Natural killer cell (primary cell): ENCODE data around the gene CTSF. TPM values are rescaled to one million over a fixed set of nuclear protein-coding genes. Genes with fewer than 3 reads are reported as not detected.

ENCODE experiments used
- ATAC-seq, 3 donors: fragments of 150-1000 bp in 2 of 3; fragments of 200-7000 bp in 1 of 3; cut with Tn5 transposase; 1 replicate in 1 of 3; 2 replicates in 2 of 3; pipeline ENCODE4 v1.10.0; 2021; ENCODE audit warnings: mild to moderate bottlenecking in 2 of 3, moderate library complexity in 2 of 3
- DNase-seq, 2 donors: peaks; one replicate each; pipeline versions ENCODE4 v3.0.0 to v3.0.0-alpha.2; 2013 to 2021; ENCODE audit warnings: mixed read lengths in 1 of 2
- H3K27ac ChIP-seq: one replicate; pipeline ENCODE4 v1.5.1; 2013; ENCODE audit warnings: mild to moderate bottlenecking, low read length
- H3K27me3 ChIP-seq: one replicate; pipeline ENCODE4 v1.6.1; 2013; ENCODE audit warnings: low read length; ENCODE audit not compliant: control insufficient read depth, insufficient read depth
- H3K36me3 ChIP-seq: one replicate; pipeline ENCODE4 v1.6.1; 2013; ENCODE audit warnings: low read length; ENCODE audit not compliant: control insufficient read depth, insufficient read depth
- H3K4me1 ChIP-seq: one replicate; pipeline ENCODE4 v1.6.1; 2013; ENCODE audit warnings: low read length; ENCODE audit not compliant: control insufficient read depth, insufficient read depth
- H3K4me3 ChIP-seq: one replicate; pipeline ENCODE4 v1.5.1; 2013; ENCODE audit warnings: low read length
- H3K9me3 ChIP-seq: one replicate; pipeline ENCODE4 v1.6.1; 2013; ENCODE audit warnings: low read length; ENCODE audit not compliant: control insufficient read depth, insufficient read depth
- H3K27ac Mint-ChIP-seq, 2 donors: one replicate each; pipeline ENCODE4 v1.8.0; 2022; ENCODE audit warnings: mild to moderate bottlenecking in 2 of 2, mixed read lengths in 2 of 2, moderate library complexity in 1 of 2
- H3K27me3 Mint-ChIP-seq, 2 donors: one replicate each; pipeline ENCODE4 v1.8.0; 2022; ENCODE audit warnings: low read depth in 2 of 2, mixed read lengths in 2 of 2
- H3K36me3 Mint-ChIP-seq: one replicate; pipeline ENCODE4 v1.8.0; 2022; ENCODE audit warnings: mixed read lengths
- H3K4me1 Mint-ChIP-seq, 2 donors: one replicate each; pipeline ENCODE4 v1.8.0; 2022; ENCODE audit warnings: mixed read lengths in 2 of 2
- H3K4me3 Mint-ChIP-seq: one replicate; pipeline ENCODE4 v1.8.0; 2022; ENCODE audit warnings: mild to moderate bottlenecking, moderate library complexity, mixed read lengths
- H3K9me3 Mint-ChIP-seq, 2 donors: one replicate each; pipeline ENCODE4 v1.8.0; 2022; ENCODE audit warnings: mixed read lengths in 2 of 2
- WGBS: methylation state at CpG from one replicate; pipeline ENCODE4 v1.1.7; 2013; ENCODE audit warnings: missing lambda C conversion rate; ENCODE audit not compliant: insufficient coverage; 5-methylcytosine and 5-hydroxymethylcytosine counted together
- intact Hi-C: fragments of 100-400 bp; cut with micrococcal nuclease; formaldehyde crosslinking; loops from one replicate; pipeline ENCODE4 v1.14.2; 2022
- total RNA-seq, 4 donors: library from RNA; stranded (reverse); fragments of 120-200 nt in 1 of 4; gene quantifications; one replicate each; pipeline versions ENCODE4 v1.2.3 to v1.2.4, GENCODE V29; 2013 to 2022
- TF ChIP-seq, protein P1 (sequence below): fragments of 200-600 bp; IDR thresholded peaks from one replicate; pipeline ENCODE4 v1.8.0; 2022; ENCODE audit warnings: antibody characterized with exemption

CTSF gene
- total RNA-seq, 3 donors from 2014 or later (not counting 1 experiment from before 2014, with no cell fraction given) = 17.1 to 27.0 (median 24.8) TPM

DNA sequence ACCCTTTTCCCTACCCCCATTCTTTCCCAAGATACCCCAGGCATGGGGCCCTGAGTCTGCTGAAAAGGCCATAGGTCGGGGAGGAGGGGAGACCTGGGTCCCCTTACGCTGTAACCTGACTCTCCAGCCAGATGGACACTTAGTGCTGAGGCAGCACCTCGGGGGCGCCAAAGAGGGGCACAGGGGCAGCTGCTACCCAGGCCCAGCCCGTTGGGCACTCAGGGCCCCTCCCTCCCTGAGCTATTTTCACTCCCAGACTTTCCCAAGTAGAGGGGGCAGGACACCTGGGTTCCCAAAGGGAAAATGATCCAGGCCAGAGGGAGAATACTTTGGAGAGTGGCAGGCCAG is 20.8 kb downstream of the CTSF start:
- 67% methylated on average over 5 of the region's 5 CpGs for WGBS
- peaks cover 0 to 9% of the 10 kb centered on the region in 2 donors for H3K27me3 Mint-ChIP-seq

DNA sequence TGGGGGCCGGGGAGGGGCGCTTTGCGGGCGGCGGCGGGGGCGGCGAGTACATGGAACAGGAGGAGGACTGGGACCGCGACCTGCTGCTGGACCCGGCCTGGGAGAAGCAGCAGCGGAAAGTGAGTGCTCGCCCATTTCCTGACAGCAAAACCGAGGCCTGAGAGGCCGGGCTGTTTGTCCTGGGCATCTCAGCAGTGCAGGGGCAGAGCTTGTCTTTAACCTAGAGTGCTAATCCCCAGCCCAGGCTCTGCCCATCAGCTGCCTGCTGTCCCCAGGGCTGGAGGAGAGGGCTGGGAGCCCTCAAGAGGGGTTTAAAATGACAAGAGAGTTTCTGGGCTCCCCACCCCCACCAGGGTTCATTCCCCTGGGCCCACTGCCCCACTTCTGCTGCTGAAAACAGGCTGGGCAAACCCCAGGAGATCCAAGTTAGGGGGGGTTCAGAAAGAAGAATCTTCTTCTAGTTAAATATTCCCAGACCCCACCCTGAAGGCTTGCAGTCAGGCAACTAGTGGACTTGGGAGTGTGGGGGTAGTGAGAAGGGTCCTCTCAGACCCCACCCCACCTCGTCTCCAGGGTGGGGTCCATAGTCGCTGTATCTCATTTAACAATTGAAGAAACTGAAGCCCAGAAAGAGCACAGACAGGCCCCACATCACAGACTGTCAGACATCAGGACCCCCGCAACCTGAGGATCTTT is 21.3 kb downstream of the CTSF start:
- ATAC-seq (no peak), DNase-seq (peak in 1 of 2 donors; percentile 20)
- WGBS = 47% methylated on average over 18 of the region's 18 CpGs
- Histone ChIP-seq H3K4me1 (peaks cover 43% of the 10 kb centered on the region), H3K9me3 (no peaks in the 10 kb centered on the region), H3K27ac (no peak overlapping the region), H3K4me3 (no peak overlapping the region), H3K27me3 (no peaks in the 10 kb centered on the region), H3K36me3 (peaks cover 10% of the 10 kb centered on the region)
- H3K4me3 Mint-ChIP-seq = peak overlapping the region; percentile 91
- H3K36me3 Mint-ChIP-seq = no peaks in the 10 kb centered on the region
- peaks cover 31 to 42% of the 10 kb centered on the region in 2 donors for H3K4me1 Mint-ChIP-seq
- TF ChIP-seq, protein P1, sequence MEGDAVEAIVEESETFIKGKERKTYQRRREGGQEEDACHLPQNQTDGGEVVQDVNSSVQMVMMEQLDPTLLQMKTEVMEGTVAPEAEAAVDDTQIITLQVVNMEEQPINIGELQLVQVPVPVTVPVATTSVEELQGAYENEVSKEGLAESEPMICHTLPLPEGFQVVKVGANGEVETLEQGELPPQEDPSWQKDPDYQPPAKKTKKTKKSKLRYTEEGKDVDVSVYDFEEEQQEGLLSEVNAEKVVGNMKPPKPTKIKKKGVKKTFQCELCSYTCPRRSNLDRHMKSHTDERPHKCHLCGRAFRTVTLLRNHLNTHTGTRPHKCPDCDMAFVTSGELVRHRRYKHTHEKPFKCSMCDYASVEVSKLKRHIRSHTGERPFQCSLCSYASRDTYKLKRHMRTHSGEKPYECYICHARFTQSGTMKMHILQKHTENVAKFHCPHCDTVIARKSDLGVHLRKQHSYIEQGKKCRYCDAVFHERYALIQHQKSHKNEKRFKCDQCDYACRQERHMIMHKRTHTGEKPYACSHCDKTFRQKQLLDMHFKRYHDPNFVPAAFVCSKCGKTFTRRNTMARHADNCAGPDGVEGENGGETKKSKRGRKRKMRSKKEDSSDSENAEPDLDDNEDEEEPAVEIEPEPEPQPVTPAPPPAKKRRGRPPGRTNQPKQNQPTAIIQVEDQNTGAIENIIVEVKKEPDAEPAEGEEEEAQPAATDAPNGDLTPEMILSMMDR = no peak
- peaks cover 0 to 9% of the 10 kb centered on the region in 2 donors for H3K27me3 Mint-ChIP-seq
- intact Hi-C loops = loop anchor here (1.0 to 10.0 kb wide), 3 partner anchors 69 to 288 kb away; partner anchors contain the start of gene RBM14
- H3K9me3 Mint-ChIP-seq = no peaks in the 10 kb centered on the region
- H3K27ac Mint-ChIP-seq = peak overlapping the region; percentile 91 to 92

More for the DNA sequence above, 20.8 kb downstream of the CTSF start:
- no peak overlapping the region for H3K4me3 ChIP-seq
- Mint-ChIP-seq H3K9me3 (no peaks in the 10 kb centered on the region), H3K4me1 (peaks cover 26 to 37% of the 10 kb centered on the region in 2 donors), H3K27ac (peak overlapping the region in 1 of 2 donors; percentile 92), H3K36me3 (no peaks in the 10 kb centered on the region), H3K4me3 (no peak overlapping the region)
- TF ChIP-seq, protein P1 = no peak
- no peaks in the 10 kb centered on the region for H3K9me3 ChIP-seq
- H3K36me3 ChIP-seq = peaks cover 4% of the 10 kb centered on the region
- intact Hi-C loops = loop anchor here (10.0 kb wide), 1 partner anchor 287 kb away; no protein-coding TSS in a partner anchor
- no peaks in the 10 kb centered on the region for H3K27me3 ChIP-seq
- peaks cover 38% of the 10 kb centered on the region for H3K4me1 ChIP-seq
- no peak overlapping the region for H3K27ac ChIP-seq
- DNase-seq (no peak), ATAC-seq (no peak)

- no peaks in the 10 kb centered on the region for H3K9me3 Mint-ChIP-seq
- no peaks in the 10 kb centered on the region for H3K36me3 Mint-ChIP-seq
- peaks cover 0 to 9% of the 10 kb centered on the region in 2 donors for H3K27me3 Mint-ChIP-seq
- H3K4me1 ChIP-seq = peaks cover 43% of the 10 kb centered on the region
- peak within 1 kb of the TSS; percentile 90 for H3K27ac ChIP-seq
- H3K27me3 ChIP-seq = no peaks in the 10 kb centered on the region
- H3K4me1 Mint-ChIP-seq = peaks cover 37 to 48% of the 10 kb centered on the region in 2 donors
- peak within 1 kb of the TSS; percentile 91 for H3K4me3 Mint-ChIP-seq
- peaks cover 16% of the 10 kb centered on the region for H3K36me3 ChIP-seq
- H3K27ac Mint-ChIP-seq = peak within 1 kb of the TSS; percentile 91 to 92
- DNase-seq (peak in 1 of 2 donors; percentile 42), ATAC-seq (no peak)
- H3K4me3 ChIP-seq = peak within 1 kb of the TSS; percentile 78
- TF ChIP-seq, protein P1 = no peak
- WGBS = 11% methylated on average over 37 of the region's 37 CpGs
- intact Hi-C loops = loop anchor here (1.0 to 10.0 kb wide), 3 partner anchors 70 to 288 kb away; partner anchors contain the start of gene RBM14
- H3K9me3 ChIP-seq = no peaks in the 10 kb centered on the region
These were observed 21.9 kb downstream of the CTSF start, which contains the start of gene ACTN3 for GRCh38 chr11:66546368-66546965. Gene ACTN3 (plus strand): TSS chr11:66546903. CDS start chr11:66546938, 35 bp downstream.
